Measurements from ENCODE around the gene UPF2. TPM values are rescaled to one million over a fixed set of nuclear protein-coding genes. Genes with fewer than 3 reads are reported as not detected.

UPF2 gene
- total RNA-seq, 1 donor from 2014 or later: 16.1 TPM

- no peaks in the 10 kb centered on the region for H3K36me3 ChIP-seq (ENCODE audit: control insufficient read depth, insufficient read depth, low read length)
- no peak overlapping the region for H3K4me3 ChIP-seq (ENCODE audit: low read depth, low read length)
- TF ChIP-seq CTCF (IDR thresholded peaks at IDR 0.05; ENCODE audit: insufficient read depth, low read length, severe bottlenecking): no peak
- no peaks in the 10 kb centered on the region for H3K27me3 ChIP-seq (ENCODE audit: control insufficient read depth, insufficient read depth, low read length)
- FAIRE-seq (no peak), DNase-seq (ENCODE audit: low read depth) (no peak)
Measured at GRCh38 chr10:12036073-12036655, 6.4 kb downstream of the UPF2 start.

- FAIRE-seq (no peak), DNase-seq (ENCODE audit: low read depth) (no peak)
- no peaks in the 10 kb centered on the region for H3K36me3 ChIP-seq (ENCODE audit: control insufficient read depth, insufficient read depth, low read length)
- no peak overlapping the region for H3K4me3 ChIP-seq (ENCODE audit: low read depth, low read length)
- H3K27me3 ChIP-seq (ENCODE audit: control insufficient read depth, insufficient read depth, low read length): no peaks in the 10 kb centered on the region
- TF ChIP-seq CTCF (IDR thresholded peaks at IDR 0.05; ENCODE audit: insufficient read depth, low read length, severe bottlenecking): no peak
Measured at GRCh38 chr10:12031404-12031803, 11.2 kb downstream of the UPF2 start.

GRCh38 chr10:12027539-12027938, 15.1 kb downstream of the UPF2 start:
- FAIRE-seq (no peak), DNase-seq (ENCODE audit: low read depth) (no peak)
- Histone ChIP-seq H3K36me3 (ENCODE audit: control insufficient read depth, insufficient read depth, low read length) (peaks cover 2% of the 10 kb centered on the region), H3K4me3 (ENCODE audit: low read depth, low read length) (no peak overlapping the region), H3K27me3 (ENCODE audit: control insufficient read depth, insufficient read depth, low read length) (no peaks in the 10 kb centered on the region)
- TF ChIP-seq CTCF (IDR thresholded peaks at IDR 0.05; ENCODE audit: insufficient read depth, low read length, severe bottlenecking): no peak

GRCh38 chr10:12025591-12025990, 17.0 kb downstream of the UPF2 start:
- Histone ChIP-seq H3K36me3 (ENCODE audit: control insufficient read depth, insufficient read depth, low read length) (peaks cover 2% of the 10 kb centered on the region), H3K4me3 (ENCODE audit: low read depth, low read length) (no peak overlapping the region), H3K27me3 (ENCODE audit: control insufficient read depth, insufficient read depth, low read length) (no peaks in the 10 kb centered on the region)
- no peak for TF ChIP-seq CTCF (IDR thresholded peaks at IDR 0.05; ENCODE audit: insufficient read depth, low read length, severe bottlenecking)
- FAIRE-seq: no peak
- DNase-seq (ENCODE audit: low read depth): no peak

GRCh38 chr10:12022580-12023257, 19.9 kb downstream of the UPF2 start:
- Histone ChIP-seq H3K36me3 (ENCODE audit: control insufficient read depth, insufficient read depth, low read length) (peaks cover 2% of the 10 kb centered on the region), H3K4me3 (ENCODE audit: low read depth, low read length) (no peak overlapping the region), H3K27me3 (ENCODE audit: control insufficient read depth, insufficient read depth, low read length) (no peaks in the 10 kb centered on the region)
- DNase-seq (ENCODE audit: low read depth) (no peak), FAIRE-seq (no peak)
- TF ChIP-seq CTCF (IDR thresholded peaks at IDR 0.05; ENCODE audit: insufficient read depth, low read length, severe bottlenecking): no peak

GRCh38 chr10:12020574-12020973, 22.0 kb downstream of the UPF2 start:
- TF ChIP-seq CTCF (IDR thresholded peaks at IDR 0.05; ENCODE audit: insufficient read depth, low read length, severe bottlenecking): no peak
- no peak overlapping the region for H3K4me3 ChIP-seq (ENCODE audit: low read depth, low read length)
- FAIRE-seq: no peak

More at GRCh38 chr10:12020574-12020973, 22.0 kb downstream of the UPF2 start:
- DNase-seq (ENCODE audit: low read depth): no peak
- Histone ChIP-seq H3K27me3 (ENCODE audit: control insufficient read depth, insufficient read depth, low read length) (no peaks in the 10 kb centered on the region), H3K36me3 (ENCODE audit: control insufficient read depth, insufficient read depth, low read length) (peaks cover 2% of the 10 kb centered on the region)
